Ovary (tissue), 3 donors: ENCODE results near the gene KIF2C.

Experiments used
- CTCF ChIP-seq, 3 donors: fragments of 450-650 bp in 2 of 3; fragments of 200-600 bp in 1 of 3; IDR thresholded peaks; one replicate each; pipeline versions ENCODE4 v1.5.1 to v1.8.0; 2016 to 2022; ENCODE audit warnings: antibody characterized with exemption in 3 of 3, mild to moderate bottlenecking in 1 of 3
- EP300 ChIP-seq: sonication (generic); formaldehyde crosslinking; IDR thresholded peaks from one replicate; pipeline ENCODE4 v1.6.1; 2017; ENCODE audit warnings: antibody characterized with exemption
- POLR2A ChIP-seq: fragments of 450-650 bp; IDR thresholded peaks from one replicate; pipeline ENCODE4 v1.6.1; 2017; ENCODE audit warnings: antibody characterized with exemption, mild to moderate bottlenecking, moderate library complexity
- donor health status: DM: no; HTN: no; CAD: no.

- TF ChIP-seq CTCF (IDR thresholded peaks at IDR 0.05) (no peak), POLR2A (no peak), EP300 (no peak)
These were observed 77.7 kb downstream of the KIF2C start for GRCh38 chr1:44817307-44817706.
